T-cell (primary cell): ENCODE measurements around the gene OR1F1. TPM values are rescaled to one million over a fixed set of nuclear protein-coding genes. Genes with fewer than 3 reads are reported as not detected.
"Not testable (repeated sequence)": the region's sequence is repeated elsewhere in the genome, so short reads cannot be mapped to it uniquely, and the experiment has no call there.

ENCODE experiments used
- ATAC-seq, 4 experiments: fragments of 200-7000 bp in 3 of 4; fragments of 150-1000 bp in 1 of 4; cut with Tn5 transposase; replicated peaks in 1 of 4; 1 replicate in 3 of 4; 2 replicates in 1 of 4; pipeline ENCODE4 v1.10.0; 2021; ENCODE audit warnings: moderate library complexity in 3 of 4, mild to moderate bottlenecking in 2 of 4, moderate number of reproducible peaks in 1 of 4
- CTCF ChIA-PET, 2 donors: fragments of 300-600 bp; sonication (Branson Sonifier 250); formaldehyde crosslinking; loops; one replicate each; lab custom pipeline; 2022; ENCODE audit warnings: antibody characterized with exemption in 2 of 2; lab: Charles Lee
- POLR2A ChIA-PET, 2 donors: fragments of 300-600 bp; sonication (Branson Sonifier 250); formaldehyde crosslinking; loops; one replicate each; lab custom pipeline; 2022; ENCODE audit warnings: antibody characterized with exemption in 2 of 2; lab: Charles Lee
- DNase-seq, 35 experiments: peaks; one replicate each; pipeline versions ENCODE4 v3.0.0 to v3.0.0-alpha.2; 2013 to 2023
- H3K27ac ChIP-seq: one replicate; pipeline ENCODE4 v1.5.1; 2013; ENCODE audit warnings: low read length
- H3K27me3 ChIP-seq, 2 experiments: replicated peaks in 1 of 2; 1 replicate in 1 of 2; 2 replicates in 1 of 2; pipeline versions ENCODE4 v1.6.1 to v1.7.0; 2013; ENCODE audit warnings: low read length in 1 of 2, mixed read lengths in 1 of 2; ENCODE audit not compliant: control insufficient read depth in 2 of 2, insufficient read depth in 2 of 2; ENCODE audit errors: extremely low read depth in 1 of 2
- H3K36me3 ChIP-seq, 2 donors: 1 replicate in 1 of 2; 2 replicates in 1 of 2; pipeline versions ENCODE4 v1.6.1 to v1.7.0; 2013; ENCODE audit warnings: low read length in 1 of 2; ENCODE audit not compliant: control insufficient read depth in 2 of 2, insufficient read depth in 1 of 2; ENCODE audit errors: extremely low read depth in 1 of 2
- H3K4me1 ChIP-seq, 2 experiments: 1 replicate in 1 of 2; 2 replicates in 1 of 2; pipeline versions ENCODE4 v1.6.1 to v1.7.0; 2013; ENCODE audit warnings: low read length in 2 of 2, mixed read lengths in 1 of 2; ENCODE audit not compliant: insufficient read depth in 2 of 2, control insufficient read depth in 1 of 2; ENCODE audit errors: extremely low read depth in 1 of 2
- H3K4me3 ChIP-seq, 2 donors: 1 replicate in 1 of 2; 2 replicates in 1 of 2; pipeline versions ENCODE4 v1.5.1 to v1.7.0; 2013; ENCODE audit warnings: mild to moderate bottlenecking in 2 of 2, low read length in 1 of 2, moderate library complexity in 1 of 2; ENCODE audit not compliant: control insufficient read depth in 1 of 2; ENCODE audit errors: extremely low read depth in 1 of 2
- H3K9me3 ChIP-seq: 2 replicates; pipeline ENCODE4 v1.7.0; 2013
- H3K27ac Mint-ChIP-seq, 2 donors: one replicate each; pipeline ENCODE4 v1.8.0; 2020 to 2021; ENCODE audit warnings: mild to moderate bottlenecking in 2 of 2, mixed read lengths in 2 of 2
- H3K27me3 Mint-ChIP-seq, 2 donors: one replicate each; pipeline ENCODE4 v1.8.0; 2021 to 2022; ENCODE audit warnings: mixed read lengths in 2 of 2
- H3K36me3 Mint-ChIP-seq: one replicate; pipeline ENCODE4 v1.8.0; 2021; ENCODE audit warnings: mixed read lengths
- H3K4me1 Mint-ChIP-seq, 3 donors: one replicate each; pipeline ENCODE4 v1.8.0; 2020 to 2022; ENCODE audit warnings: mixed read lengths in 3 of 3, mild to moderate bottlenecking in 1 of 3
- H3K4me3 Mint-ChIP-seq, 3 donors: one replicate each; pipeline ENCODE4 v1.8.0; 2020 to 2022; ENCODE audit warnings: mild to moderate bottlenecking in 3 of 3, mixed read lengths in 3 of 3, moderate library complexity in 3 of 3
- H3K9me3 Mint-ChIP-seq, 3 donors: one replicate each; pipeline ENCODE4 v1.8.0; 2020 to 2022; ENCODE audit warnings: mixed read lengths in 3 of 3
- WGBS: methylation state at CpG from one replicate; pipeline ENCODE4 v1.1.5; 2013; ENCODE audit warnings: missing lambda C conversion rate; ENCODE audit not compliant: insufficient coverage; 5-methylcytosine and 5-hydroxymethylcytosine counted together
- total RNA-seq, 35 experiments: library from RNA in 6 of 35; stranded (reverse) in 6 of 35; fragments of 120-200 nt in 1 of 35; gene quantifications; one replicate each; pipeline versions ENCODE4 v1.2.1 to v1.2.4 and lab custom pipeline; 2013 to 2026

The OR1F1 gene
- total RNA-seq, 5 donors from 2014 or later (not counting 1 experiment from before 2014, with no cell fraction given): not detected

- ATAC-seq, DNase-seq, H3K36me3 Mint-ChIP-seq, H3K27ac ChIP-seq, POLR2A ChIA-PET, H3K9me3 Mint-ChIP-seq, H3K36me3 ChIP-seq, H3K4me3 ChIP-seq, H3K9me3 ChIP-seq, H3K27ac Mint-ChIP-seq, H3K4me3 Mint-ChIP-seq: not testable (repeated sequence)
- Mint-ChIP-seq H3K4me1 (peaks cover 27 to 32% (median 28%) of the 10 kb centered on the region in 3 donors), H3K27me3 (peaks cover 13 to 23% of the 10 kb centered on the region in 2 donors)
- CTCF ChIA-PET: interaction anchor here (0.5 to 1.5 kb wide), 4 partner anchors 34 to 110 kb away, joined by 3 to 8 read pairs (median 5); partner anchors contain the start of gene ZNF213 (in 1 of the 2)
- H3K27me3 ChIP-seq: peaks cover 16 to 46% of the 10 kb centered on the region in 2 experiments
- 82% methylated on average over 2 of the region's 7 CpGs for WGBS
- peaks cover 7 to 42% of the 10 kb centered on the region in 2 experiments for H3K4me1 ChIP-seq
Observed at GRCh38 chr16:3168729-3169128, 19.3 kb upstream of the OR1F1 start.

- DNase-seq (peak in 1 of 35 experiments; percentile 49), ATAC-seq (peak; percentile 21 to 45 (median 22))
- Mint-ChIP-seq H3K4me1 (peaks cover 35 to 36% (median 36%) of the 10 kb centered on the region in 3 donors), H3K36me3 (no peaks in the 10 kb centered on the region), H3K9me3 (no peaks in the 10 kb centered on the region), H3K27ac (peak overlapping the region; percentile 81), H3K4me3 (peak overlapping the region; percentile 74 to 83 (median 77)), H3K27me3 (peaks cover 20 to 36% of the 10 kb centered on the region in 2 donors)
- Histone ChIP-seq H3K27ac (no peak overlapping the region), H3K4me1 (peaks cover 6 to 56% of the 10 kb centered on the region in 2 experiments), H3K4me3 (peak overlapping the region; percentile 38 to 49), H3K27me3 (peaks cover 16 to 61% of the 10 kb centered on the region in 2 experiments), H3K9me3 (no peaks in the 10 kb centered on the region), H3K36me3 (no peaks in the 10 kb centered on the region)
- POLR2A ChIA-PET: interaction anchor here in 1 of 2 donors (0.6 kb wide), 1 partner anchor 12 kb away, joined by 3 read pairs; no protein-coding TSS in a partner anchor
- CTCF ChIA-PET: interaction anchor here (0.6 to 1.4 kb wide), 4 partner anchors 8 to 136 kb away, joined by 3 to 9 read pairs (median 3); no protein-coding TSS in a partner anchor
- 6% methylated on average over 26 of the region's 53 CpGs for WGBS
Observed at GRCh38 chr16:3170440-3171180, 17.4 kb upstream of the OR1F1 start.

GRCh38 chr16:3171181-3171854 lies 16.7 kb upstream of the OR1F1 start:
- ATAC-seq: peak; percentile 65 to 79 (median 72)
- CTCF ChIA-PET: interaction anchor here in 1 of 2 donors (0.6 to 0.7 kb wide), 2 partner anchors 9 to 137 kb away, joined by 3 to 9 read pairs; no protein-coding TSS in a partner anchor
- H3K27me3 Mint-ChIP-seq: peaks cover 27 to 43% of the 10 kb centered on the region in 2 donors

GRCh38 chr16:3171855-3172593 lies 16.0 kb upstream of the OR1F1 start:
- peak overlapping the region; percentile 38 to 49 for H3K4me3 ChIP-seq
- Mint-ChIP-seq H3K4me3 (peak overlapping the region; percentile 74 to 83 (median 77)), H3K27ac (peak overlapping the region; percentile 81), H3K36me3 (no peaks in the 10 kb centered on the region), H3K4me1 (peaks cover 33 to 38% (median 38%) of the 10 kb centered on the region in 3 donors), H3K9me3 (no peaks in the 10 kb centered on the region), H3K27me3 (peaks cover 32 to 50% of the 10 kb centered on the region in 2 donors)
- ChIA-PET POLR2A (no interaction called here), CTCF (interaction anchor here (0.8 to 1.0 kb wide), 3 partner anchors 11 to 141 kb away, joined by 3 to 5 read pairs (median 3); no protein-coding TSS in a partner anchor)
- H3K9me3 ChIP-seq: no peaks in the 10 kb centered on the region
- ATAC-seq: peak in 3 of 4 experiments; percentile 43 to 46 (median 45)
- H3K36me3 ChIP-seq: no peaks in the 10 kb centered on the region
- H3K27ac ChIP-seq: no peak overlapping the region
- DNase-seq: peak in 7 of 35 experiments; percentile 24 to 48 (median 34)
- H3K4me1 ChIP-seq: peaks cover 3 to 54% of the 10 kb centered on the region in 2 experiments
- 3% methylated on average over 16 of the region's 41 CpGs for WGBS
- peaks cover 18 to 73% of the 10 kb centered on the region in 2 experiments for H3K27me3 ChIP-seq

More at GRCh38 chr16:3171181-3171854, 16.7 kb upstream of the OR1F1 start:
- H3K9me3 Mint-ChIP-seq: no peaks in the 10 kb centered on the region
- H3K4me3 ChIP-seq: peak overlapping the region; percentile 38 to 49
- H3K27ac ChIP-seq: peak overlapping the region; percentile 33
- POLR2A ChIA-PET: no interaction called here
- H3K27ac Mint-ChIP-seq: peak overlapping the region; percentile 81
- H3K9me3 ChIP-seq: no peaks in the 10 kb centered on the region
- peak overlapping the region; percentile 74 to 83 (median 77) for H3K4me3 Mint-ChIP-seq
- no peaks in the 10 kb centered on the region for H3K36me3 ChIP-seq
- DNase-seq: peak in 12 of 35 experiments; percentile 25 to 65 (median 42)
- H3K36me3 Mint-ChIP-seq: no peaks in the 10 kb centered on the region
- peaks cover 18 to 66% of the 10 kb centered on the region in 2 experiments for H3K27me3 ChIP-seq
- H3K4me1 ChIP-seq: peaks cover 3 to 54% of the 10 kb centered on the region in 2 experiments
- peaks cover 33 to 38% (median 38%) of the 10 kb centered on the region in 3 donors for H3K4me1 Mint-ChIP-seq
- WGBS: under 1% methylated on average over 22 of the region's 35 CpGs

GRCh38 chr16:3173892-3174617 lies 13.9 kb upstream of the OR1F1 start:
- Histone ChIP-seq H3K9me3 (no peaks in the 10 kb centered on the region), H3K4me3 (peak overlapping the region in 1 of 2 donors; percentile 25), H3K4me1 (peaks cover 3 to 54% of the 10 kb centered on the region in 2 experiments), H3K27me3 (peaks cover 11 to 88% of the 10 kb centered on the region in 2 experiments), H3K27ac (no peak overlapping the region), H3K36me3 (no peaks in the 10 kb centered on the region)
- ATAC-seq: no peak
- Mint-ChIP-seq H3K27ac (no peak overlapping the region), H3K27me3 (peaks cover 46 to 67% of the 10 kb centered on the region in 2 donors), H3K4me1 (peaks cover 33 to 38% (median 38%) of the 10 kb centered on the region in 3 donors), H3K4me3 (peak overlapping the region; percentile 4 to 48 (median 34)), H3K36me3 (no peaks in the 10 kb centered on the region), H3K9me3 (no peaks in the 10 kb centered on the region)
- ChIA-PET CTCF (interaction anchor here in 1 of 2 donors (0.7 kb wide), 1 partner anchor 39 kb away, joined by 3 read pairs; the partner anchor contains the start of gene ZNF213), POLR2A (interaction anchor here in 1 of 2 donors (0.6 kb wide), 1 partner anchor 169 kb away, joined by 7 read pairs; no protein-coding TSS in a partner anchor)
- WGBS: 0% methylated on average over 12 of the region's 24 CpGs
- no peak for DNase-seq
